Heart right ventricle (tissue), 16 donors: Measurements from ENCODE around the gene SPDEF. TPM values are rescaled to one million over a fixed set of nuclear protein-coding genes. Genes with fewer than 3 reads are reported as not detected.

Experiments used
- ATAC-seq, 8 donors: fragments of 200-7000 bp; cut with Tn5 transposase; one replicate each; pipeline ENCODE4 v1.9.1; 2020; ENCODE audit warnings: mild to moderate bottlenecking in 8 of 8, moderate library complexity in 8 of 8, moderate number of reproducible peaks in 1 of 8
- DNase-seq, 2 donors: peaks; one replicate each; pipeline ENCODE4 v3.0.0-alpha.2; 2020
- H3K27ac ChIP-seq, 10 donors: fragments of 200-600 bp; sonication (generic) in 2 of 10; one replicate each; pipeline versions ENCODE4 v1.5.0 to v1.8.0; 2020 to 2022; ENCODE audit warnings: mild to moderate bottlenecking in 3 of 10
- H3K27me3 ChIP-seq, 7 donors: fragments of 200-600 bp; one replicate each; pipeline ENCODE4 v1.8.0; 2021 to 2022; ENCODE audit warnings: mild to moderate bottlenecking in 2 of 7
- H3K36me3 ChIP-seq, 9 donors: fragments of 200-600 bp; sonication (generic) in 1 of 9; one replicate each; pipeline versions ENCODE4 v1.5.0 to v1.8.0; 2020 to 2022; ENCODE audit warnings: mild to moderate bottlenecking in 2 of 9
- H3K4me1 ChIP-seq, 9 donors: fragments of 200-600 bp; sonication (generic) in 1 of 9; one replicate each; pipeline versions ENCODE4 v1.5.0 to v1.8.0; 2020 to 2022; ENCODE audit warnings: mild to moderate bottlenecking in 4 of 9
- H3K4me3 ChIP-seq, 10 donors: fragments of 200-600 bp; sonication (generic) in 2 of 10; one replicate each; pipeline versions ENCODE4 v1.5.0 to v1.8.0; 2020 to 2022; ENCODE audit warnings: mild to moderate bottlenecking in 7 of 10, moderate library complexity in 2 of 10
- H3K9me3 ChIP-seq, 11 donors: fragments of 200-600 bp in 10 of 11; sonication (generic) in 2 of 11; one replicate each; pipeline versions ENCODE4 v1.5.0 to v1.8.0; 2013 to 2022; ENCODE audit warnings: mild to moderate bottlenecking in 2 of 11, control low read depth in 1 of 11, moderate library complexity in 1 of 11
- CTCF ChIP-seq, 9 donors: fragments of 200-600 bp; sonication (generic) in 2 of 9; IDR thresholded peaks; one replicate each; pipeline versions ENCODE4 v1.5.0 to v1.8.0; 2021 to 2022; ENCODE audit warnings: antibody characterized with exemption in 9 of 9, mild to moderate bottlenecking in 5 of 9, moderate library complexity in 1 of 9
- WGBS, 2 donors: extraction: QIAGEN DNeasy Blood & Tissue Kit; methylation state at CpG; one replicate each; pipeline ENCODE4 v1.1.7; 2013; ENCODE audit warnings: inconsistent platforms in 1 of 2; 5-methylcytosine and 5-hydroxymethylcytosine counted together
- intact Hi-C, 10 donors: fragments of 100-400 bp; cut with DNase I; formaldehyde crosslinking; loops; one replicate each; pipeline versions ENCODE4 v1.11.1 to v1.14.2; 2022
- polyA plus RNA-seq, 2 donors: library from polyadenylated mRNA; stranded (reverse); fragments of 200-250 nt; gene quantifications; one replicate each; pipeline ENCODE4 v1.2.3, GENCODE V29; 2013
- total RNA-seq, 10 donors: library from RNA; stranded (reverse); fragmentation: NEBNext Ultra II Directional in 3 of 10; extraction: Animal tissue kit (Norgen Biotek cat#: 25700) in 3 of 10; gene quantifications; one replicate each; pipeline versions ENCODE4 v1.2.1 to v1.2.4, GENCODE V29; 2021 to 2023
- donor health status: Arrhythmogenic right ventricular cardiomyopathy.
- donor health status: ischemic (EF 13 %, LVEDD 7.1; RV severe dilation, severe dysfunction).
- donor health status: healthy with polysubstance abuse.
- donor health status: DM: no; HTN: yes; CAD: no.
- donor health status: DM: no; HTN: no; CAD: no.
- donor health status: ischemic (EF 25% LVEDD 6.9; RV normal size, moderate dysfunction).
- donor health status: ischemic (EF 25% LVEDD 5.7; RV mildly dilated, moderate dysfunction).
- donor health status: healthy.
- donor health status: DM: yes; HTN: yes; CAD: no.
- donor health status: Ischemic cardiomyopathy.
- donor health status: ischemic (EF 35%, LVEDD 5.7; RV mildly dilated, moderate dysfunction).
- donor health status: nonischemic (EF 11% LVEDD 7.7; RV severe dilation, severe dysfunction).
- donor health status: DM: yes; HTN: yes; CAD: no.
- donor health status: PGD.
- donor health status: ischemic (EF 29% LVEDD 5.4; RV normal size, mild dysfunction).
- donor health status: nonischemic (EF 23%, LVEDD 6.1; RV moderate dilation, normal function).

Gene SPDEF
- total and polyA plus RNA-seq, 12 donors, result 0.15 to 0.60 (median 0.22) TPM; not detected in 2

- no peak overlapping the region for H3K4me3 ChIP-seq
- no peaks in the 10 kb centered on the region for H3K9me3 ChIP-seq
- intact Hi-C loops, result no loop called here
- DNase-seq (no peak), ATAC-seq (no peak)
- H3K4me1 ChIP-seq, result no peaks in the 10 kb centered on the region
- WGBS, 2 donors, result 76 to 84% methylated on average over 21 of the region's 21 CpGs
- no peak for TF ChIP-seq CTCF (IDR thresholded peaks at IDR 0.05)
- H3K27ac ChIP-seq, result no peak overlapping the region
- no peaks in the 10 kb centered on the region for H3K36me3 ChIP-seq
- H3K27me3 ChIP-seq, result peaks cover 0 to 27% (median 9%) of the 10 kb centered on the region in 7 donors
Observed at GRCh38 chr6:34570066-34570833, 14.1 kb upstream of the SPDEF start.

GRCh38 chr6:34569361-34569973 lies 13.3 kb upstream of the SPDEF start:
- ATAC-seq (no peak), DNase-seq (no peak)
- Histone ChIP-seq H3K36me3 (no peaks in the 10 kb centered on the region), H3K4me3 (no peak overlapping the region), H3K4me1 (no peaks in the 10 kb centered on the region), H3K27ac (no peak overlapping the region), H3K9me3 (no peaks in the 10 kb centered on the region), H3K27me3 (peaks cover 0 to 27% (median 9%) of the 10 kb centered on the region in 7 donors)
- WGBS, 2 donors, result 79 to 91% methylated on average over 5 of the region's 5 CpGs
- intact Hi-C loops, result no loop called here
- TF ChIP-seq CTCF (IDR thresholded peaks at IDR 0.05), result no peak

- Histone ChIP-seq H3K4me3 (no peak overlapping the region), H3K27me3 (peaks cover 0 to 34% (median 9%) of the 10 kb centered on the region in 7 donors), H3K27ac (no peak overlapping the region), H3K9me3 (no peaks in the 10 kb centered on the region), H3K36me3 (no peaks in the 10 kb centered on the region), H3K4me1 (no peaks in the 10 kb centered on the region)
- ATAC-seq (peak in 1 of 8 donors; percentile 8), DNase-seq (no peak)
- intact Hi-C loops, result no loop called here
- WGBS, 2 donors, result 49 to 53% methylated on average over 12 of the region's 12 CpGs
- no peak for TF ChIP-seq CTCF (IDR thresholded peaks at IDR 0.05)
Observed at GRCh38 chr6:34568341-34569201, 12.4 kb upstream of the SPDEF start.

- Histone ChIP-seq H3K27me3 (peaks cover 0 to 37% (median 9%) of the 10 kb centered on the region in 7 donors), H3K27ac (no peak overlapping the region), H3K9me3 (no peaks in the 10 kb centered on the region), H3K4me3 (no peak overlapping the region), H3K4me1 (no peaks in the 10 kb centered on the region), H3K36me3 (no peaks in the 10 kb centered on the region)
- no peak for DNase-seq
- intact Hi-C loops, result no loop called here
- TF ChIP-seq CTCF (IDR thresholded peaks at IDR 0.05), result no peak
- 82 to 91% methylated on average over 14 of the region's 14 CpGs for WGBS, 2 donors
- ATAC-seq, result peak in 1 of 8 donors; percentile 20
Observed at GRCh38 chr6:34566830-34567546, 10.9 kb upstream of the SPDEF start.
